B cell (primary cell): ENCODE data around the gene SEMA4D. TPM values are rescaled to one million over a fixed set of nuclear protein-coding genes. Genes with fewer than 3 reads are reported as not detected.

Experiments
- ATAC-seq: fragments of 200-7000 bp; cut with Tn5 transposase; one replicate; pipeline ENCODE4 v1.10.0; 2021; ENCODE audit warnings: low read depth, mild to moderate bottlenecking, moderate number of reproducible peaks, moderate library complexity
- CTCF ChIA-PET: fragments of 350-600 bp; sonication (Branson Sonifier 250); formaldehyde crosslinking; loops from one replicate; lab custom pipeline; 2021; ENCODE audit warnings: antibody characterized with exemption, inconsistent platforms; lab: Charles Lee
- POLR2A ChIA-PET: fragments of 350-600 bp; sonication (Branson Sonifier 250); formaldehyde crosslinking; loops from one replicate; lab custom pipeline; 2021; ENCODE audit warnings: antibody characterized with exemption; lab: Charles Lee
- DNase-seq: peaks from one replicate; pipeline ENCODE4 v3.0.0; 2013
- H2AFZ ChIP-seq: 2 replicates; pipeline ENCODE4 v1.6.1; 2012; ENCODE audit warnings: mild to moderate bottlenecking, low read depth, low read length; ENCODE audit not compliant: insufficient read depth, poor library complexity, severe bottlenecking
- H3K27ac ChIP-seq, 2 donors: 1 replicate in 1 of 2; 2 replicates in 1 of 2; pipeline ENCODE4 v1.5.1; 2012 to 2013; ENCODE audit warnings: low read length in 2 of 2, mild to moderate bottlenecking in 2 of 2, moderate library complexity in 1 of 2
- H3K27me3 ChIP-seq, 4 experiments: fragments of 200-600 bp in 1 of 4; sonication (generic) in 1 of 4; replicated peaks in 1 of 4; 1 replicate in 2 of 4; 2 replicates in 2 of 4; pipeline versions ENCODE4 v1.6.1 to v1.7.0; 2013 to 2016; ENCODE audit warnings: low read length in 3 of 4, mild to moderate bottlenecking in 2 of 4, mixed read lengths in 1 of 4, moderate library complexity in 1 of 4; ENCODE audit not compliant: insufficient read depth in 4 of 4, control insufficient read depth in 3 of 4; ENCODE audit errors: control extremely low read depth in 1 of 4
- H3K36me3 ChIP-seq, 2 experiments: replicated peaks in 1 of 2; 1 replicate in 1 of 2; 2 replicates in 1 of 2; pipeline versions ENCODE4 v1.6.1 to v1.7.1; 2013; ENCODE audit warnings: low read length in 1 of 2; ENCODE audit not compliant: insufficient read depth in 2 of 2, control insufficient read depth in 1 of 2; ENCODE audit errors: control extremely low read depth in 1 of 2, extremely low read depth in 1 of 2
- H3K4me1 ChIP-seq, 2 donors: fragments of 200-600 bp in 1 of 2; sonication (generic) in 1 of 2; 1 replicate in 1 of 2; 2 replicates in 1 of 2; pipeline versions ENCODE4 v1.5.1 to v1.6.1; 2013 to 2017; ENCODE audit warnings: low read length in 2 of 2; ENCODE audit not compliant: control insufficient read depth in 2 of 2, insufficient read depth in 2 of 2
- H3K4me2 ChIP-seq: replicated peaks from 2 replicates; pipeline ENCODE3; 2012; ENCODE audit warnings: mild to moderate bottlenecking, low read depth, low read length; ENCODE audit not compliant: poor library complexity, severe bottlenecking
- H3K4me3 ChIP-seq, 5 experiments: fragments of 200-600 bp in 1 of 5; sonication (generic) in 1 of 5; 1 replicate in 3 of 5; 2 replicates in 2 of 5; pipeline versions ENCODE4 v1.5.1 to v1.7.0; 2011 to 2016; ENCODE audit warnings: low read length in 4 of 5, mild to moderate bottlenecking in 4 of 5, low read depth in 2 of 5, control low read depth in 1 of 5, moderate library complexity in 1 of 5; ENCODE audit not compliant: insufficient read depth in 1 of 5; ENCODE audit errors: control extremely low read depth in 1 of 5, extremely low read depth in 1 of 5
- H3K79me2 ChIP-seq: fragments of 200-600 bp; sonication (generic); one replicate; pipeline ENCODE4 v1.6.0; 2016; ENCODE audit warnings: low read length; ENCODE audit not compliant: control insufficient read depth, insufficient read depth
- H3K9ac ChIP-seq: fragments of 200-600 bp; sonication (generic); 2 replicates; pipeline ENCODE4 v1.6.1; 2017; ENCODE audit warnings: mild to moderate bottlenecking, low read length, moderate library complexity
- H3K9me3 ChIP-seq, 3 donors: one replicate each; pipeline versions ENCODE4 v1.6.1 to v1.7.1; 2013; ENCODE audit warnings: low read length in 2 of 3; ENCODE audit not compliant: control insufficient read depth in 2 of 3, insufficient read depth in 1 of 3; ENCODE audit errors: control extremely low read depth in 1 of 3
- H4K20me1 ChIP-seq: 2 replicates; pipeline ENCODE4 v1.6.0; 2012; ENCODE audit warnings: mild to moderate bottlenecking, low read length; ENCODE audit not compliant: insufficient read depth, control insufficient read depth, poor library complexity, severe bottlenecking
- H3K27ac Mint-ChIP-seq: one replicate; pipeline ENCODE4 v1.8.0; 2021; ENCODE audit warnings: mixed read lengths
- H3K27me3 Mint-ChIP-seq: one replicate; pipeline ENCODE4 v1.8.0; 2021; ENCODE audit warnings: mixed read lengths
- H3K4me1 Mint-ChIP-seq: one replicate; pipeline ENCODE4 v1.8.0; 2021; ENCODE audit warnings: mixed read lengths
- H3K4me3 Mint-ChIP-seq: one replicate; pipeline ENCODE4 v1.8.0; 2021; ENCODE audit warnings: mixed read lengths
- H3K9me3 Mint-ChIP-seq: one replicate; pipeline ENCODE4 v1.8.0; 2022; ENCODE audit warnings: mixed read lengths; ENCODE audit not compliant: insufficient read depth
- EZH2 ChIP-seq: IDR thresholded peaks from 2 replicates; pipeline ENCODE4 v1.6.1; 2012; ENCODE audit warnings: borderline replicate concordance, low read depth, mild to moderate bottlenecking, moderate library complexity, low read length; ENCODE audit not compliant: insufficient read depth, poor library complexity, severe bottlenecking
- WGBS: methylation state at CpG from one replicate; pipeline ENCODE4 v1.1.5; 2013; ENCODE audit warnings: missing lambda C conversion rate; ENCODE audit not compliant: insufficient coverage; 5-methylcytosine and 5-hydroxymethylcytosine counted together
- intact Hi-C: fragments of 100-400 bp; cut with micrococcal nuclease; formaldehyde crosslinking; loops from one replicate; pipeline ENCODE4 v1.10.0; 2022
- polyA plus RNA-seq: library from polyadenylated mRNA; depleted of rRNA; stranded (reverse); fragments of >200 nt; gene quantifications from 2 replicates; pipeline ENCODE4 v1.2.3, GENCODE V29; 2012
- total RNA-seq, 2 donors: library from RNA; stranded (reverse); fragments of 120-200 nt in 1 of 2; gene quantifications; 1 replicate in 1 of 2; 2 replicates in 1 of 2; pipeline versions ENCODE4 v1.2.3 to v1.2.4, GENCODE V29; 2013 to 2022
- TF ChIP-seq, protein P1 (sequence below): fragments of 200-600 bp; IDR thresholded peaks from one replicate; pipeline ENCODE4 v1.8.0; 2022; ENCODE audit warnings: antibody characterized with exemption, mild to moderate bottlenecking

Gene SEMA4D
- total and polyA plus RNA-seq, 2 donors (not counting 1 experiment from before 2014, with no cell fraction given): 53.6 to 231 TPM

DNA sequence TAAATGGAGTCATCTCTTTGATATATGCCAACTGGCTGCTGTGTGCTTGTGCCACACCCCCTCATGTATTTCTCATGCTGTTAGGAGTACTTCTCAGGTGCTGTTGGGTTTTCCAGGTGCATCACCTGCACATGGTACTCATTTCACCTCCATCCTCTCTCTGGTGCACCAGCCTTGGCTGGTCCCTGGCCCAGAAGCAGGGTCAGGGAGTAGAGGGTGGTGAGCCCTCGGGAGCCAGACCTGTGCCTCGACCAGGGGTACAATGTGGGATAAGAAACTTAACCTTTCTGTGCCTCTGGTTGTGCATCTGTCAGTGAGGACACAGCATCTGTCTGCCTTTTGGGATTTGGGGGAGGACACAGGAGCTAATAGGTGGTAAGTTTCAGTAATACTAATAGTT, 141.1 kb downstream of the SEMA4D start:
- ATAC-seq (no peak), DNase-seq (no peak)
- ChIA-PET POLR2A (no interaction called here), CTCF (interaction anchor here (1.5 kb wide), 1 partner anchor 9 kb away, joined by 5 read pairs; no protein-coding TSS in a partner anchor)
- TF ChIP-seq, protein P1, sequence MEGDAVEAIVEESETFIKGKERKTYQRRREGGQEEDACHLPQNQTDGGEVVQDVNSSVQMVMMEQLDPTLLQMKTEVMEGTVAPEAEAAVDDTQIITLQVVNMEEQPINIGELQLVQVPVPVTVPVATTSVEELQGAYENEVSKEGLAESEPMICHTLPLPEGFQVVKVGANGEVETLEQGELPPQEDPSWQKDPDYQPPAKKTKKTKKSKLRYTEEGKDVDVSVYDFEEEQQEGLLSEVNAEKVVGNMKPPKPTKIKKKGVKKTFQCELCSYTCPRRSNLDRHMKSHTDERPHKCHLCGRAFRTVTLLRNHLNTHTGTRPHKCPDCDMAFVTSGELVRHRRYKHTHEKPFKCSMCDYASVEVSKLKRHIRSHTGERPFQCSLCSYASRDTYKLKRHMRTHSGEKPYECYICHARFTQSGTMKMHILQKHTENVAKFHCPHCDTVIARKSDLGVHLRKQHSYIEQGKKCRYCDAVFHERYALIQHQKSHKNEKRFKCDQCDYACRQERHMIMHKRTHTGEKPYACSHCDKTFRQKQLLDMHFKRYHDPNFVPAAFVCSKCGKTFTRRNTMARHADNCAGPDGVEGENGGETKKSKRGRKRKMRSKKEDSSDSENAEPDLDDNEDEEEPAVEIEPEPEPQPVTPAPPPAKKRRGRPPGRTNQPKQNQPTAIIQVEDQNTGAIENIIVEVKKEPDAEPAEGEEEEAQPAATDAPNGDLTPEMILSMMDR: no peak
- TF ChIP-seq EZH2: no peak
- intact Hi-C loops: no loop called here
- peaks cover 6 to 89% of the 10 kb centered on the region in 2 experiments for H3K36me3 ChIP-seq
- Mint-ChIP-seq H3K27me3 (no peaks in the 10 kb centered on the region), H3K9me3 (no peaks in the 10 kb centered on the region), H3K27ac (no peak overlapping the region), H3K4me3 (no peak overlapping the region), H3K4me1 (peaks cover 9% of the 10 kb centered on the region)
- H3K4me2 ChIP-seq: no peak overlapping the region
- WGBS: 90% methylated on average over 2 of the region's 2 CpGs
- no peak overlapping the region for H3K9ac ChIP-seq
- H4K20me1 ChIP-seq: peaks cover 26% of the 10 kb centered on the region
- H3K27ac ChIP-seq: no peak overlapping the region
- H3K79me2 ChIP-seq: peaks cover 9% of the 10 kb centered on the region
- H3K4me1 ChIP-seq: peaks cover 0 to 7% of the 10 kb centered on the region in 2 donors
- H3K27me3 ChIP-seq: no peaks in the 10 kb centered on the region
- no peak overlapping the region for H3K4me3 ChIP-seq
- no peaks in the 10 kb centered on the region for H3K9me3 ChIP-seq
- H2AFZ ChIP-seq: no peak overlapping the region

DNA sequence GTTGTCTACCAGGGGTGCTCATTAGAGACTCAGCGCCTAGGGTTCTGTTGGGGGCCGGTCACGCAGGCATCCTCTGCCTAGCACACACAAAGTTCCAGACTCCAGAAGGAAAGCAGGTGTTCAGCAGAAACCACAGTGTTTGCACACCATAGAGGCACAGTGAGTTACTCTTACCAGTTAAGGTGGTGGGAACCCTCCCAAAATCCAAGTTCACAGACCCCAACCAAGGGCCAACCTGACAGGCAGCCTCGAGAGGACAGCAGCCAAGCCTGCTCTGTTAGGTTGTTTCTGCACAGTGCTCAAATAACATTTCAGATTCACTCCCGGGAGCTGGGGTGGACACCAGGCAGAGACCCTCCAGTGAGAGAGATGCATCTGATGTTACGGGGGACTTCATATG, 143.4 kb downstream of the SEMA4D start:
- H3K9me3 ChIP-seq: no peaks in the 10 kb centered on the region
- intact Hi-C loops: no loop called here

More for the DNA sequence above, 143.4 kb downstream of the SEMA4D start:
- ATAC-seq (no peak), DNase-seq (no peak)
- POLR2A ChIA-PET: no interaction called here
- Histone ChIP-seq H3K4me3 (no peak overlapping the region), H3K36me3 (peaks cover 4 to 89% of the 10 kb centered on the region in 2 experiments), H3K9ac (no peak overlapping the region), H3K27ac (no peak overlapping the region), H3K79me2 (peaks cover 15% of the 10 kb centered on the region), H3K4me1 (peaks cover 0 to 7% of the 10 kb centered on the region in 2 donors), H3K27me3 (no peaks in the 10 kb centered on the region), H3K4me2 (no peak overlapping the region), H4K20me1 (peaks cover 33% of the 10 kb centered on the region), H2AFZ (no peak overlapping the region)
- CTCF ChIA-PET: no interaction called here
- no peak overlapping the region for H3K4me3 Mint-ChIP-seq
- peaks cover 9% of the 10 kb centered on the region for H3K4me1 Mint-ChIP-seq
- WGBS: 98% methylated on average over 6 of the region's 6 CpGs
- no peaks in the 10 kb centered on the region for H3K27me3 Mint-ChIP-seq
- H3K9me3 Mint-ChIP-seq: no peaks in the 10 kb centered on the region
- no peak overlapping the region for H3K27ac Mint-ChIP-seq
- TF ChIP-seq, protein P1: no peak
- TF ChIP-seq EZH2: no peak
